K562 (cell line): ENCODE results near the gene ZBTB46. TPM values are rescaled to one million over a fixed set of nuclear protein-coding genes. Genes with fewer than 3 reads are reported as not detected.

Experiments used
- CSDE1 ChIP-seq, 2 experiments: fragments of 450-650 bp; IDR thresholded peaks; 2 replicates each; pipeline ENCODE4 v1.6.1; 2016; ENCODE audit warnings: mild to moderate bottlenecking in 1 of 2
- ELF2 ChIP-seq: fragments of 250-450 bp; sonication (Bioruptor Pico); IDR thresholded peaks from 2 replicates; pipeline ENCODE4 v1.5.0; 2021; ENCODE audit warnings: mild to moderate bottlenecking
- ELF4 ChIP-seq: fragments of 450-650 bp; formaldehyde crosslinking; IDR thresholded peaks from 2 replicates; pipeline ENCODE4 v1.4.0; 2022; ENCODE audit warnings: missing genetic modification characterization
- ESRRA ChIP-seq: fragments of 450-650 bp; IDR thresholded peaks from 2 replicates; pipeline ENCODE4 v1.6.1; 2014; ENCODE audit warnings: low read depth, mild to moderate bottlenecking, moderate library complexity, borderline replicate concordance
- FOXA3 ChIP-seq, 2 experiments: fragments of 450-650 bp in 1 of 2; sonication (generic) in 1 of 2; formaldehyde crosslinking; IDR thresholded peaks in 1 of 2; conservative IDR thresholded peaks in 1 of 2; 2 replicates each; pipeline versions ENCODE4 v1.4.0 to v1.8.0; 2020 to 2022; ENCODE audit warnings: mild to moderate bottlenecking in 2 of 2, missing genetic modification reagents in 1 of 2
- JUND ChIP-seq, 2 experiments: IDR thresholded peaks; 2 replicates in 1 of 2; 3 replicates in 1 of 2; pipeline ENCODE4 v1.6.1; 2011; ENCODE audit warnings: borderline replicate concordance in 2 of 2, low read depth in 2 of 2, low read length in 2 of 2, improper control_type of control experiment in 1 of 2, missing biosample characterization in 1 of 2, missing genetic modification characterization in 1 of 2, missing genetic modification reagents in 1 of 2
- NELFE ChIP-seq: IDR thresholded peaks from 2 replicates; pipeline ENCODE4 v1.6.1; 2011; ENCODE audit warnings: mild to moderate bottlenecking; ENCODE audit not compliant: insufficient read depth, insufficient read length
- PHB ChIP-seq: fragments of 250-450 bp; sonication (Bioruptor Pico); IDR thresholded peaks from 2 replicates; pipeline ENCODE4 v1.5.0; 2021
- PHB2 ChIP-seq: fragments of 450-650 bp; IDR thresholded peaks from 2 replicates; pipeline ENCODE4 v1.6.1; 2017; ENCODE audit warnings: low read depth
- SIRT6 ChIP-seq: IDR thresholded peaks from one replicate; pipeline ENCODE4 v1.6.1; 2012; ENCODE audit warnings: low read depth, mild to moderate bottlenecking, control low read depth, inconsistent platforms, low read length, moderate library complexity
- SMARCB1 ChIP-seq: IDR thresholded peaks from 2 replicates; pipeline ENCODE4 v1.6.1; 2011; ENCODE audit warnings: improper control_type of control experiment, low read depth; ENCODE audit not compliant: insufficient read length
- SP2 ChIP-seq: IDR thresholded peaks from 2 replicates; pipeline ENCODE4 v1.6.1; 2011; ENCODE audit warnings: mild to moderate bottlenecking, low read depth, low read length, moderate library complexity; ENCODE audit not compliant: poor library complexity, severe bottlenecking; ENCODE audit errors: extremely low read depth
- SRSF1 ChIP-seq: fragments of 200-400 bp; formaldehyde crosslinking; IDR thresholded peaks from 2 replicates; pipeline ENCODE4 v1.6.1; 2017; ENCODE audit warnings: mild to moderate bottlenecking, low read depth, low read length, moderate library complexity
- STAT5B ChIP-seq: fragments of 250-450 bp; sonication (Bioruptor Pico); IDR thresholded peaks from 2 replicates; pipeline ENCODE4 v1.8.0; 2021; ENCODE audit warnings: mild to moderate bottlenecking, inconsistent platforms
- ZBTB1 ChIP-seq: sonication (generic); formaldehyde crosslinking; IDR thresholded peaks from 2 replicates; pipeline ENCODE4 v1.8.1; 2023; ENCODE audit warnings: missing genetic modification reagents, low read depth, mild to moderate bottlenecking, borderline replicate concordance
- ZNF668 ChIP-seq: fragments of 250-450 bp; sonication (Bioruptor Pico); IDR thresholded peaks from 2 replicates; pipeline ENCODE4 v1.8.0; 2022; ENCODE audit warnings: mild to moderate bottlenecking, inconsistent platforms
- polyA plus RNA-seq, 8 experiments: library from polyadenylated mRNA; depleted of rRNA in 4 of 8; stranded (reverse) in 5 of 8; unstranded in 3 of 8; fragments of >200 nt; fragmentation: Nextera tagmentation in 2 of 8; fragmentation: Illumina TruSeq in 1 of 8; extraction: Ambion mirVana in 2 of 8; extraction: Trizol in 1 of 8; gene quantifications; 2 replicates each; pipeline versions ENCODE4 v1.2.1 to v1.2.3, GENCODE V29; 2011 to 2014; ENCODE audit warnings: inconsistent platforms in 1 of 8, missing spikeins in 1 of 8
- total RNA-seq, 7 experiments: library from RNA; depleted of rRNA in 6 of 7; stranded (reverse); fragments of >200 nt in 6 of 7; fragmentation: Illumina TruSeq in 2 of 7; extraction: Trizol in 2 of 7; gene quantifications; 2 replicates each; pipeline versions ENCODE4 v1.2.1 to v1.2.3, GENCODE V29; 2011 to 2021; ENCODE audit warnings: low replicate concordance in 1 of 7
- TF ChIP-seq, protein P1 (sequence below): fragments of 450-650 bp; IDR thresholded peaks from 2 replicates; pipeline ENCODE4 v1.7.1; 2018; ENCODE audit warnings: mild to moderate bottlenecking, low read depth; ENCODE audit not compliant: partially characterized antibody
- TF ChIP-seq, protein P2 (sequence below): fragments of 450-650 bp; IDR thresholded peaks from 2 replicates; pipeline ENCODE4 v1.6.1; 2016; ENCODE audit warnings: antibody characterized with exemption
- TF ChIP-seq, protein P3 (sequence below): fragments of 250-450 bp; sonication (Bioruptor Pico); IDR thresholded peaks from 2 replicates; pipeline ENCODE4 v1.8.0; 2021; ENCODE audit warnings: mild to moderate bottlenecking, moderate library complexity

ZBTB46 gene
- total and polyA plus RNA-seq, 9 of the 15 experiments (the other 6 are each of a cell fraction or from before 2014, with no cell fraction given), result 0.29 to 4.1 (median 1.1) TPM

DNA sequence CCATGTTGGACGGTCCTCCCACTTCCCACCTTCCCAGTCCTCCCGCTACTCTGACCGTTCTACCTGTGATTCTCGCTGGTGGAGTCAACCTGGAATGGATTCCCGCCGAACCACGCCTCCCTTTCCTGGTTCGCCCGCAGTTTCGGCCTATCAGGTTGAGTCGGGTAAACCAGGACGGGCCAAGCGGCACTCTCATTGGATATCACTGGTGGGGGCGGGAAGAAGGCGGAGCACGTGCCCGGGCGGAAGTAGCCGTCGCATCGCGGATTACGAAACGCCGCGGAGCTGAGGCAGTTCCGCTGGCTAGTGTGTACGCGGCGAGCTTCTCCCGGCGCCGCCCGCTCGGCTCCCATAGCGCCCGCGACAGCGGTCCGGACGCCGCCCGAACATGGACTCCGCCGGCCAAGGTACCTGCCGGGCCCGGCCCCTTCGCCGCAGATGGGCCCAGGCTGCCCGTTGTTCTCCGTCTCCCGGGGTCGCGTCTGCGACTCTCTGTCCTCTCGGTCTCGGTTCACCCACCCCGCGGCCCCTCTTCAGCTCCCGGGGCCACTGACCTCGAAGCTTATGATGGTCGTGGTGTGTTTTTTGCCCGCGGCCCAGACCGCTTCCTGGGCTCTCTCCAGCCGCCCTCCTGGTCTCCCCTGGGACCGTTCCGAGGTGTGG lies 34.0 kb upstream of the ZBTB46 start, which contains the start of gene TPD52L2 (continued):
- TF ChIP-seq, protein P1, sequence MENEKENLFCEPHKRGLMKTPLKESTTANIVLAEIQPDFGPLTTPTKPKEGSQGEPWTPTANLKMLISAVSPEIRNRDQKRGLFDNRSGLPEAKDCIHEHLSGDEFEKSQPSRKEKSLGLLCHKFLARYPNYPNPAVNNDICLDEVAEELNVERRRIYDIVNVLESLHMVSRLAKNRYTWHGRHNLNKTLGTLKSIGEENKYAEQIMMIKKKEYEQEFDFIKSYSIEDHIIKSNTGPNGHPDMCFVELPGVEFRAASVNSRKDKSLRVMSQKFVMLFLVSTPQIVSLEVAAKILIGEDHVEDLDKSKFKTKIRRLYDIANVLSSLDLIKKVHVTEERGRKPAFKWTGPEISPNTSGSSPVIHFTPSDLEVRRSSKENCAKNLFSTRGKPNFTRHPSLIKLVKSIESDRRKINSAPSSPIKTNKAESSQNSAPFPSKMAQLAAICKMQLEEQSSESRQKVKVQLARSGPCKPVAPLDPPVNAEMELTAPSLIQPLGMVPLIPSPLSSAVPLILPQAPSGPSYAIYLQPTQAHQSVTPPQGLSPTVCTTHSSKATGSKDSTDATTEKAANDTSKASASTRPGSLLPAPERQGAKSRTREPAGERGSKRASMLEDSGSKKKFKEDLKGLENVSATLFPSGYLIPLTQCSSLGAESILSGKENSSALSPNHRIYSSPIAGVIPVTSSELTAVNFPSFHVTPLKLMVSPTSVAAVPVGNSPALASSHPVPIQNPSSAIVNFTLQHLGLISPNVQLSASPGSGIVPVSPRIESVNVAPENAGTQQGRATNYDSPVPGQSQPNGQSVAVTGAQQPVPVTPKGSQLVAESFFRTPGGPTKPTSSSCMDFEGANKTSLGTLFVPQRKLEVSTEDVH, result peak; percentile 95
- TF ChIP-seq PHB2, result 0 out of 2 replicates have a peak, but pooled peaks have one; percentile 15
- TF ChIP-seq SIRT6, result no peak
- TF ChIP-seq NELFE, result no peak
- no peak for TF ChIP-seq SMARCB1
- peak; percentile 64 for TF ChIP-seq SP2
- TF ChIP-seq PHB (CRISPR knock-in tag), result no peak
- TF ChIP-seq, protein P2, sequence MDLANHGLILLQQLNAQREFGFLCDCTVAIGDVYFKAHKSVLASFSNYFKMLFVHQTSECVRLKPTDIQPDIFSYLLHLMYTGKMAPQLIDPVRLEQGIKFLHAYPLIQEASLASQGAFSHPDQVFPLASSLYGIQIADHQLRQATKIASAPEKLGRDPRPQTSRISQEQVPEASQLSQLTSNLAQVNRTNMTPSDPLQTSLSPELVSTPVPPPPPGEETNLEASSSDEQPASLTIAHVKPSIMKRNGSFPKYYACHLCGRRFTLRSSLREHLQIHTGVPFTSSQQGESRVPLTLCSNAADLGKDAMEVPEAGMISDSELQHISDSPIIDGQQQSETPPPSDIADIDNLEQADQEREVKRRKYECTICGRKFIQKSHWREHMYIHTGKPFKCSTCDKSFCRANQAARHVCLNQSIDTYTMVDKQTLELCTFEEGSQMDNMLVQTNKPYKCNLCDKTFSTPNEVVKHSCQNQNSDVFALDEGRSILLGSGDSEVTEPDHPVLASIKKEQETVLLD, result no peak; the same call in 1 of the 2 replicates
- TF ChIP-seq ELF4 (CRISPR knock-in tag), result peak; percentile 63; the same call in 1 of the 2 replicates
- TF ChIP-seq ELF2 (CRISPR knock-in tag), result peak; percentile 49; the same call in 1 of the 2 replicates
- TF ChIP-seq SRSF1, result no peak
- no peak for TF ChIP-seq STAT5B (CRISPR knock-in tag)
- no peak; a peak in 1 of 4 replicates for TF ChIP-seq CSDE1 (IDR thresholded peaks at IDR 0.05)
- no peak for TF ChIP-seq ZBTB1 (CRISPR knock-in tag)
- 0 out of 2 replicates have a peak, but pooled peaks have one; percentile 11 for TF ChIP-seq JUND (IDR thresholded peaks at IDR 0.05; ENCODE audit: borderline replicate concordance, low read depth, low read length)
- 0 out of 3 replicates have a peak, but pooled peaks have one; percentile 19 for TF ChIP-seq JUND (tag; IDR thresholded peaks at IDR 0.05; ENCODE audit: borderline replicate concordance, low read depth, low read length)
- no peak for TF ChIP-seq ZNF668 (CRISPR knock-in tag)
- TF ChIP-seq ESRRA, result peak; percentile 80; the same call in 1 of the 2 replicates
- TF ChIP-seq, protein P3, sequence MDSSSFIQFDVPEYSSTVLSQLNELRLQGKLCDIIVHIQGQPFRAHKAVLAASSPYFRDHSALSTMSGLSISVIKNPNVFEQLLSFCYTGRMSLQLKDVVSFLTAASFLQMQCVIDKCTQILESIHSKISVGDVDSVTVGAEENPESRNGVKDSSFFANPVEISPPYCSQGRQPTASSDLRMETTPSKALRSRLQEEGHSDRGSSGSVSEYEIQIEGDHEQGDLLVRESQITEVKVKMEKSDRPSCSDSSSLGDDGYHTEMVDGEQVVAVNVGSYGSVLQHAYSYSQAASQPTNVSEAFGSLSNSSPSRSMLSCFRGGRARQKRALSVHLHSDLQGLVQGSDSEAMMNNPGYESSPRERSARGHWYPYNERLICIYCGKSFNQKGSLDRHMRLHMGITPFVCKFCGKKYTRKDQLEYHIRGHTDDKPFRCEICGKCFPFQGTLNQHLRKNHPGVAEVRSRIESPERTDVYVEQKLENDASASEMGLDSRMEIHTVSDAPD (CRISPR knock-in tag), result no peak
- no peak for TF ChIP-seq FOXA3 (CRISPR knock-in tag; conservative IDR thresholded peaks at IDR 0.05 in 1 of 2, IDR thresholded peaks at IDR 0.05 in 1 of 2)
